PC-3 (cell line): ENCODE results near the gene ARHGAP26.

Experiments
- CTCF ChIP-seq: fragments of 300-600 bp; sonication (generic); conservative IDR thresholded peaks from 2 replicates; pipeline ENCODE4 v1.5.1; 2017; ENCODE audit warnings: antibody characterized with exemption, low read depth, mild to moderate bottlenecking, low read length
- EZH2 ChIP-seq: fragments of 300-600 bp; sonication (generic); IDR thresholded peaks from one replicate; pipeline ENCODE4 v1.6.1; 2017; ENCODE audit warnings: antibody characterized with exemption, mild to moderate bottlenecking, low read length; ENCODE audit not compliant: unreplicated experiment

GRCh38 chr5:142821733-142822487 is 51.7 kb downstream of the ARHGAP26 start:
- TF ChIP-seq CTCF = no peak
- TF ChIP-seq EZH2 = no peak
